ENCODE measurements around the gene C2CD4A. TPM values are rescaled to one million over a fixed set of nuclear protein-coding genes. Genes with fewer than 3 reads are reported as not detected.

Gene C2CD4A
- total RNA-seq, 1 donor from 2014 or later, result 0.18 TPM

DNA sequence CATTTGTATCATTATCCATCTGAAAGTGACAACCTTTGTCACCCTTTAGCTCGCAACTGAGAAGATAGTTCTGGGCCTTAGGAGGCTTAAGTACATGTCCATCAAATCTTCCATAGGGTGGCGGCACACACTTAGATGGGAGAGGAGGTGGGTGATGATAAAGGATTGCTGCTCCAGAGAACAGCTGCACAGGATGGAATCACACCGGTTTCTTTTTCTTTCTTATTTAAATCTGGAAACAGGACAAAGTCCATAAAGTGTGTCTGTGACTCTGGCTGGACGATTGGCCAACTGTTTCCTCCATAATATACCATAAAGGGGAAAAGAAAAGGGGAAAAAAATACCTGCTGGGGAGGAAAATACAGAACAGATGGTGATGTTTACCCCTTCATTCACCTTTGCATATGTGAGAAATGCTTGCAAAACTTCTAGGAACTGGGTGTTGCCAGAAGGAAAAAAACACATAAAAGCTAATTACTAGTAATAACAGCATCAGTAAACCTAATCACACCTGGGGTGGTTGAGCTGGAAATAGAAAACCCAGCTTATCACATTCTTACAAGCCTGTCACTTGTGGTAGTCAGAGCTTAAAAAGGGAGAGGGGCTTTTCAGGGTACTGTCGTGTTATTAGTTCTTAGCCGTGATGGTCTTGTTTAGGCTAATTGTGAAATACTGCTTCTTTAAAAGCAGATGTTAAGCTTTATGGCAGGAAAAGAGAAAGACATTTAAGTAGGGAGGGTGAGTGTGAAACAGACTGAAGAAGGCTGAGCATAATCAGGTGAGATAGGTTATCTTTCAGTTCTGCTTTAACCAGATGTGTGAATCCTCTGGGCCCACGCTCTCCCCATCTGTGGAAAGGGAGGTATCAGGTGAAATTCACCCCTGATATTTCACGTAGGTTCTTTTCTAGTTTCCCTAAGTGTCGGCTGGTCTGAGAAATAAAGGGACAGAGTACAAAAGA is 16.7 kb downstream of the C2CD4A start:
- TF ChIP-seq, protein P1, sequence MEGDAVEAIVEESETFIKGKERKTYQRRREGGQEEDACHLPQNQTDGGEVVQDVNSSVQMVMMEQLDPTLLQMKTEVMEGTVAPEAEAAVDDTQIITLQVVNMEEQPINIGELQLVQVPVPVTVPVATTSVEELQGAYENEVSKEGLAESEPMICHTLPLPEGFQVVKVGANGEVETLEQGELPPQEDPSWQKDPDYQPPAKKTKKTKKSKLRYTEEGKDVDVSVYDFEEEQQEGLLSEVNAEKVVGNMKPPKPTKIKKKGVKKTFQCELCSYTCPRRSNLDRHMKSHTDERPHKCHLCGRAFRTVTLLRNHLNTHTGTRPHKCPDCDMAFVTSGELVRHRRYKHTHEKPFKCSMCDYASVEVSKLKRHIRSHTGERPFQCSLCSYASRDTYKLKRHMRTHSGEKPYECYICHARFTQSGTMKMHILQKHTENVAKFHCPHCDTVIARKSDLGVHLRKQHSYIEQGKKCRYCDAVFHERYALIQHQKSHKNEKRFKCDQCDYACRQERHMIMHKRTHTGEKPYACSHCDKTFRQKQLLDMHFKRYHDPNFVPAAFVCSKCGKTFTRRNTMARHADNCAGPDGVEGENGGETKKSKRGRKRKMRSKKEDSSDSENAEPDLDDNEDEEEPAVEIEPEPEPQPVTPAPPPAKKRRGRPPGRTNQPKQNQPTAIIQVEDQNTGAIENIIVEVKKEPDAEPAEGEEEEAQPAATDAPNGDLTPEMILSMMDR (IDR thresholded peaks at IDR 0.05; ENCODE audit: unreplicated experiment), result no peak
- H3K9me3 Mint-ChIP-seq (ENCODE audit: unreplicated experiment), result no peaks in the 10 kb centered on the region
- H3K27ac Mint-ChIP-seq (ENCODE audit: unreplicated experiment), result no peak overlapping the region
- no peaks in the 10 kb centered on the region for H3K27me3 Mint-ChIP-seq (ENCODE audit: unreplicated experiment)
- H3K36me3 Mint-ChIP-seq (ENCODE audit: low read depth, unreplicated experiment), result peaks cover 4% of the 10 kb centered on the region
- H3K4me3 Mint-ChIP-seq (ENCODE audit: unreplicated experiment), result no peak overlapping the region
- DNase-seq (ENCODE audit: low spot score), result no peak
- H3K4me1 Mint-ChIP-seq (ENCODE audit: unreplicated experiment), result peaks cover 11% of the 10 kb centered on the region

DNA sequence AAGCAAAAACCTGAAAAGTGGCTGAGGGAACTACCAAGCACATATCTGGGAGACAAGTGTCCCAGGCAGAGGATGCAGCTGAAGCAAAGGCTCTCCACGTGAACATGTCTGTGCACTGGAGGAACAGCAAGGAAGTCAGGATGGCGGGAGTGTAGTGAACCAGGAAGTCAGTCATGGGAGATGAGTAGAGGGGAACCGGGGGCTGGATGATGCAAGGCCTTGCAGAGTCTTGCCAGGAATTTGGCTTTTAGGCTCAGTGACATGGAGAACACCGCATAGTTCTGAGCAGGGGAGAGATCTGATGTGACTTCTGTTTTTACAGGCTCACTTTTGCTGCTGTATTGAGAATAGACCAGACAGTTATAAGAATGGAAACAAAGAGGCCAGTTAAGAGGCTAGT is 19.0 kb downstream of the C2CD4A start:
- H3K36me3 Mint-ChIP-seq (ENCODE audit: low read depth, unreplicated experiment), result peaks cover 4% of the 10 kb centered on the region
- no peaks in the 10 kb centered on the region for H3K9me3 Mint-ChIP-seq (ENCODE audit: unreplicated experiment)
- H3K27me3 Mint-ChIP-seq (ENCODE audit: unreplicated experiment), result peaks cover 1% of the 10 kb centered on the region
- H3K4me1 Mint-ChIP-seq (ENCODE audit: unreplicated experiment), result peaks cover 13% of the 10 kb centered on the region
- DNase-seq (ENCODE audit: low spot score), result no peak
- H3K27ac Mint-ChIP-seq (ENCODE audit: unreplicated experiment), result no peak overlapping the region
- TF ChIP-seq, protein P1 (IDR thresholded peaks at IDR 0.05; ENCODE audit: unreplicated experiment), result no peak
- no peak overlapping the region for H3K4me3 Mint-ChIP-seq (ENCODE audit: unreplicated experiment)

DNA sequence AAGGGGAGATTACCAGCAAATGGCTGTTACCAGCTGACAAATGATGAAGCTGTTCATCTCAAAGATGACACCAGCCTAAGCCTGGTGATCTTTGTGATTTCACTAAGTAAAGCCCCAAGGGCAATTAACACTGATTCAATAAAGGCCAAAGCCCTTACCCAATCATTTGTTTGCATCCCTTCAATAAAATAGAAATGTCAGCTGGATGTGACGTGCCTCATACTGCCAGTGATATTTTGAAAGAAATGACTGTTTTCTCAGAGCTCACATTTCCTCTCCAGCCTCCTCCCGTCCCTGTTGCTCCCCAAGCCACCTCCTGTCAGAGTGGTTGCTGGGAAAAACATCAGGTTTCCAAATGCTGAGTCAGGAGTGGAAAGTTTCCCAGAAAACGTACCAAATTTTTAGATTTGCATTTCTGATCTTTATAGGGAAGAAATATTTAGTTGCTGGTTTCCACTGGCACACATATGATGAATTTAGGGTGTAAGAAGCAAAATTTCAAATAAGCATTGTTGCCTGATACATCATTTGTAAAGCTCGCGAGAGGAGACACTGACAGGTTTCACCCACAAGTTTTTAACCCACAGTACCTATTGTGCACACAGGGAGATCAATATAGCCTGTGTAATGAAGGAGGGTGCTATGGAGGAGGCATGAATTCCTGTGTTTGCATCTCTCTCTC is 21.0 kb downstream of the C2CD4A start:
- no peak for DNase-seq (ENCODE audit: low spot score)
- H3K9me3 Mint-ChIP-seq (ENCODE audit: unreplicated experiment), result no peaks in the 10 kb centered on the region
- H3K27ac Mint-ChIP-seq (ENCODE audit: unreplicated experiment), result no peak overlapping the region
- H3K4me1 Mint-ChIP-seq (ENCODE audit: unreplicated experiment), result peaks cover 13% of the 10 kb centered on the region
- TF ChIP-seq, protein P1 (IDR thresholded peaks at IDR 0.05; ENCODE audit: unreplicated experiment), result no peak
- peaks cover 1% of the 10 kb centered on the region for H3K27me3 Mint-ChIP-seq (ENCODE audit: unreplicated experiment)
- no peak overlapping the region for H3K4me3 Mint-ChIP-seq (ENCODE audit: unreplicated experiment)
- peaks cover 4% of the 10 kb centered on the region for H3K36me3 Mint-ChIP-seq (ENCODE audit: low read depth, unreplicated experiment)

DNA sequence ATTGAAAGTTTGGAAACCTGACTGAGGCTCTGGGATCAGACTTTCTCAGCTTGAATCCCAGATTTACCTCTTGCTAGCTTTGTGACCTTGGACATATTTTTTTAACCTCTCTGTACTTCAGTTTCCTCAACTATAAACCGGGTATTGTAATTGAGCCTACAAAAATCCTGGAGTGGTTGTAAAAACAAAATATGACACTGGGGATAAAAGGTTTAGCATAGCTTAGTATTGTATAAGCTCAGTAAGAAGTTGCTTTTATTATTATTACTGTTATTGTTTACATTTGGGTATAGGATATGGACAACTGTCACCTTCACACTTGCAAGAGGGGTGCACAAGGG is 21.5 kb downstream of the C2CD4A start:
- Mint-ChIP-seq H3K9me3 (ENCODE audit: unreplicated experiment) (no peaks in the 10 kb centered on the region), H3K4me1 (ENCODE audit: unreplicated experiment) (peaks cover 13% of the 10 kb centered on the region), H3K4me3 (ENCODE audit: unreplicated experiment) (no peak overlapping the region), H3K27me3 (ENCODE audit: unreplicated experiment) (peaks cover 1% of the 10 kb centered on the region), H3K36me3 (ENCODE audit: low read depth, unreplicated experiment) (peaks cover 4% of the 10 kb centered on the region), H3K27ac (ENCODE audit: unreplicated experiment) (no peak overlapping the region)
- TF ChIP-seq, protein P1 (IDR thresholded peaks at IDR 0.05; ENCODE audit: unreplicated experiment), result no peak
- no peak for DNase-seq (ENCODE audit: low spot score)

DNA sequence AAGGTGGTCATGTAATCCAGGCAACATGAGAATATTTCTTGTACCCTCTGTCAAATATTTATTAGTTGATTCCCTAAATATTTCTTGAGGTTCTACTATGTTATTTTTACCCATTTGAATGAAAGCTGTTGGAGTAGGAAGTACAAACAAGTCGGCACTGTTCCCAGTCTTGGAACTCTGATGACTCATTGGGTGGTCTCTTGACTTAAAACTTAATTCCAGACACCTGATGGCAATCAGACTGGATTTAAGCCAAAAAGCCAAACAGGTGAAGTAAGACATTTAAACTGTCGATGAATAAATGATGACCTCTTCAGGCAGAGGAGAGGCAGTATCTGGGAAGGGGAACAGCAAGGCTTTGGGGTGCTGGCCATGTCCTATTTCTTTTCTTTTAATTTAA is 22.8 kb downstream of the C2CD4A start:
- Mint-ChIP-seq H3K9me3 (ENCODE audit: unreplicated experiment) (no peaks in the 10 kb centered on the region), H3K4me1 (ENCODE audit: unreplicated experiment) (peaks cover 13% of the 10 kb centered on the region), H3K4me3 (ENCODE audit: unreplicated experiment) (no peak overlapping the region), H3K36me3 (ENCODE audit: low read depth, unreplicated experiment) (no peaks in the 10 kb centered on the region), H3K27me3 (ENCODE audit: unreplicated experiment) (peaks cover 3% of the 10 kb centered on the region), H3K27ac (ENCODE audit: unreplicated experiment) (no peak overlapping the region)
- TF ChIP-seq, protein P1 (IDR thresholded peaks at IDR 0.05; ENCODE audit: unreplicated experiment), result no peak
- DNase-seq (ENCODE audit: low spot score), result no peak

Measured in endothelial cell (in vitro differentiated cells).